ENCODE data around the gene CDC42BPG. TPM values are rescaled to one million over a fixed set of nuclear protein-coding genes. Genes with fewer than 3 reads are reported as not detected.
A peak's percentile ranks its signal among the peaks of the same experiment; 100 is the strongest.

CDC42BPG gene
- total and polyA plus RNA-seq, 9 of the 15 experiments (the other 6 are each of a cell fraction or from before 2014, with no cell fraction given): 0.04 to 8.8 (median 2.1) TPM

- no peaks in the 10 kb centered on the region for H3K27me3 ChIP-seq (ENCODE audit: control insufficient read depth in 2 of 2, insufficient read depth in 2 of 2, low read length in 2 of 2)
- H3K36me3 ChIP-seq (ENCODE audit: control insufficient read depth, insufficient read depth, low read length): peaks cover 35% of the 10 kb centered on the region; the same call in 2 of the 3 replicates
- H3K9me1 ChIP-seq (ENCODE audit: control insufficient read depth, insufficient read depth, low read length): peaks cover 3% of the 10 kb centered on the region
- no peak overlapping the region for H3K27ac ChIP-seq (ENCODE audit: extremely low read depth, low read depth, low read length)
- in situ Hi-C loops (cut with MboI): no loop called here
- intact Hi-C loops (cut with micrococcal nuclease): no loop called here
- DNase-seq (ENCODE audit: extremely low read depth in 1 of 4, low spot score in 3 of 4) (no peak), ATAC-seq (no peak), FAIRE-seq (no peak)
- H3K4me1 ChIP-seq (replicated peaks in 1 of 2; ENCODE audit: control insufficient read depth in 2 of 2, insufficient read depth in 2 of 2, low read length in 2 of 2): peaks cover 15 to 41% of the 10 kb centered on the region in 2 experiments
- no peak overlapping the region for H2AFZ ChIP-seq (ENCODE audit: low read depth, low read length)
- ChIA-PET CTCF (ENCODE audit: low intra/inter-chr PET ratio) (no interaction called here), POLR2A (interaction anchor here (0.6 to 9.6 kb wide), 5 partner anchors 14 to 681 kb away, joined by 3 to 109 read pairs (median 4); partner anchors contain the start of gene EHD1)
- no peak overlapping the region for H3K4me2 ChIP-seq (ENCODE audit: insufficient read depth, low read length)
- WGBS (ENCODE audit: insufficient coverage, low coverage, missing lambda C conversion rate): 82% methylated on average over 7 of the region's 9 CpGs
- H3K9ac ChIP-seq (ENCODE audit: insufficient read depth in 1 of 2, low read depth in 2 of 2, low read length in 2 of 2): peak overlapping the region in 1 of 2 experiments; percentile 86; a peak in 2 of 4 replicates
- no TSS peak for BruUV-seq (replicated peaks)
- H3K79me2 ChIP-seq (ENCODE audit: control insufficient read depth, insufficient read depth, low read length): peaks cover 62% of the 10 kb centered on the region
- no peaks in the 10 kb centered on the region for H3K9me3 ChIP-seq (replicated peaks; ENCODE audit: control insufficient read depth, insufficient read depth, low read depth, low read length)
- no peak overlapping the region for H3K4me3 ChIP-seq
- H4K20me1 ChIP-seq (replicated peaks; ENCODE audit: control insufficient read depth, insufficient read depth, low read length): 0 out of 2 replicates have a peak, but pooled peaks cover 3% of the 10 kb centered on the region
- TF ChIP-seq BRCA1 (IDR thresholded peaks at IDR 0.05) (no peak), BRCA1 (CRISPR knock-in tag; IDR thresholded peaks at IDR 0.05) (no peak), E2F8 (IDR thresholded peaks at IDR 0.05; ENCODE audit: low read depth, partially characterized antibody) (no peak), ZNF609 (CRISPR knock-in tag; IDR thresholded peaks at IDR 0.05; ENCODE audit: borderline replicate concordance) (no peak), SMAD1 (IDR thresholded peaks at IDR 0.05; ENCODE audit: low read depth, low read length, partially characterized antibody) (no peak), ATF6 (CRISPR knock-in tag; IDR thresholded peaks at IDR 0.05) (no peak), KAT2B (IDR thresholded peaks at IDR 0.05; ENCODE audit: low read depth, low read length) (no peak), ETV1 (tag; conservative IDR thresholded peaks at IDR 0.05; ENCODE audit: low read depth) (no peak), PTTG1 (tag; IDR thresholded peaks at IDR 0.05; ENCODE audit: low read depth) (no peak), TGIF2 (CRISPR knock-in tag; IDR thresholded peaks at IDR 0.05) (no peak), BACH1 (tag; IDR thresholded peaks at IDR 0.05) (no peak), POLR2AphosphoS2 (IDR thresholded peaks at IDR 0.05; ENCODE audit: low read length) (no peak), POU5F1 (IDR thresholded peaks at IDR 0.05; ENCODE audit: borderline replicate concordance, low read depth, low read length, partially characterized antibody) (no peak)
Measured at GRCh38 chr11:64862987-64863390, 18.5 kb upstream of the CDC42BPG start.

Measured in K562 (cell line).